HG03520 (cell line): ENCODE results near the gene FBXW8.

ENCODE experiments used
- ATAC-seq: cut with Tn5 transposase; IDR thresholded peaks from one replicate; pipeline ENCODE4 v1.9.1; 2021; ENCODE audit warnings: mild to moderate bottlenecking, moderate library complexity; ENCODE audit not compliant: unreplicated experiment

Gene FBXW8

DNA sequence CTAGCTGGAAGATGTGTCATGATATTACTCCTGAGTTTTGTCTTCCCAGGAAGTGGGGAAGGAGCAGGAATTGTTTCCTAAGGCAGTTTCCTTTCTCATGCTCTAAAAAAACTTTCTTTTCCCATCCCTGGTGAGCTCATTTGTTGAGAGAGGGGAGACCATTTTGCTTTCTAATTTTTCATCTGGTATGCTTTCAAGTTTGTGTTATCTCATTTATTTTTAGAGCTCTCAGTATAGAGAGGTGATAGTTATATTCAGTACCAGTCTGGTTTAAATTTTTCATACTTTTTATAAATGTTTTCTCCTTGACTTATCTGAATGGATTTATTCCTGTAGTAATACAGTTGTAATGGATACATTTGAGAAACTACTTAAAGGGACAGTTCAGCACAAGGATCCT is 79.6 kb downstream of the FBXW8 start:
- ATAC-seq: no peak

DNA sequence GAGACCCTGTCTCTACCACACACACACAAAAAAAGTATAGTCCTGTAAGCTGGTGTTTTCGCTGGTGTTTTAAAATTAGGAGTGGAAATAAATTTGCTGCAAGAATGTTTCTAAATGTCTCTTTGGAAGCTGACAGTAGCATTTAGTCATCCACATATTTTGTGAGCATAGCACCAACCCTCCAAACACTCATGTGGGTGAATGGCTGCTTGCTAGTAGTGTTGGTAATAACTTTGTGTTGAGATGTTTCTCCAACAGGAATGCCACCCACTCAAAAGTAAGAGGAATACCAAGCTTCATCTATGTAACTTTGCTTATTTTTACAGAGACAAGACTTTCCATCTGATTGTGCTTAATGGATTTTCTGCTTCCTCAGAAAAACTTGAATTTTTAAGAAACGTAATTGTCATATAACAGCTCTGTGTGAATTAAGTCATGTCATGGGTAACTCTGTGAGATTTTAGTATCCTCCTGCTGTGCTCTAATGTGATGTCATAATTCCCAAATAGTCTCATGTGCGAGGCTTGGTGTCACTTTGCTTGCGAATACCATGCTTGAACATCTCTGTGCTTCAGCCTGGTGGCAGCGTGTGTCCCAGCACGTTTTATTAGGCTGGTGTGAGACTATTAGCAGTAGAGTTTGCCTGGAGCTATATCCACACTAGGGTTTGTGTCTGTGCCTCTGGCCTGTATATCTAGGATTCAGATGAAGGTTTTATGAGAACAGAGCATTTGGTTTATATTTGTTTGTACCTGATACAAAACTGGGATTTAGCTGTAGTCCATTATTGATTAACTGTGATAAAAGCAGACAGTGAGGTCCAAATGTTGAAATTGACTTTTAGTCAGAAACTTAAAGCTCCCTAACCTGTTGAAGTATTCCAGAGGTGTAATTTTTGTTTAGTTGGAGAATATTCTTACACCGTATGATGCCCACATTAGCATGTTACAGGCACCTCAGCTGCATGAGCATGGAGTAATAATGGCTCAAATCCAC is 80.5 kb downstream of the FBXW8 start:
- no peak for ATAC-seq

DNA sequence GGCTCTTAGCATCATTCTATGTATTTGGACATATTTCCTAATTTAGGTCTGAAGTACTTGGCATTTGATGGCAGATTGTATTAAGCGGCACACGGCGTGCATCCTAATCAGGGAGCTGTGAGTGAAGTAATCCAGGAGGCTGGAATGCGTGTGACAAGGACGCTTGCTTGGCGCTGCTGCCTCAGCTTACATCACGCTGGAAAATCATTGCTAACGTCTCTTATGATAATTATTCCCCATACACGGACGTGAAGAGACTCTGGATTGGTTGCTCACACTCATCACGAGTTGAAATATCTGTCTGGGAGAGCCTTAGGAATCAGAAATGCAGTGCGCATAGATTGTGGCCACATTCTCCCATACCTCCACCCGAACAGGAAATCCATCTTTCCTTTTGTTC is 85.3 kb downstream of the FBXW8 start:
- no peak for ATAC-seq

DNA sequence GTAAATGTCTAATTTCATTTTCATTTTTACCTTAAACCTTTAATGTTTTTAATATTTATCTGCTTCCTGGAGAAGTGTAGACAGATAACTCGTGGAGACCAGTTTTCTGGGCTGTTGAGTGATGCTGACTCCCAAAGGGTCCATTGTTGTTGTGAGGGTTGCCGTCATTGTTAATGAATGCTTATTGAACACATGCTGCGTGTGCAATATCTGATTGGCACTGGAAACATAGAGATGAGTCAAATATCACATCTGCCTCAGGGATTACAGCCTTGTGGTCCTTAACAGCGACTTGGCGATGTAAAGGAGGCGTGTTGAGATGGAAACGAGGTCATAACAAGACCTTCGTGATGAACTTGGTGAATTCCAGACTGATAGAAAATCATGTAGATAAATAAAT is 85.9 kb downstream of the FBXW8 start:
- ATAC-seq: no peak

DNA sequence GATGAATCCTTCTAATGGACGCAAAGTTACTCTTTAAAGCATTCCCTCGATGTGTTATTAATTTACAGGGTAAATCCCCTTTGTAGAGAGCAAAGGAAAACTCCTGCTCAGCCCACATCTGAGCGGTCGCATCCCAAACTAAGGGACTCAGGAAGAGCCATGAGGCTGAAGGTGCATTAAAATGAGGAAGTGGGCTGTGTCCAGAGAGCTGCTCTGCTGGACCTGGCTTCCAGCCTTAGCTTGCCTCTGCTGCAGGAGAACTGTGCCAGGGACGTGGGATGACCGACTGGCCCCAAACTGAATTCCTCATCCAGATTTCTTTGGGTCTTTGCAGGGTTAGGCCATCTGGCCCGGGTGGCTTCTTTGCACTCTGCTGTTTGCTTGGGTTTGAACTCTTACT is 88.3 kb downstream of the FBXW8 start:
- no peak for ATAC-seq

DNA sequence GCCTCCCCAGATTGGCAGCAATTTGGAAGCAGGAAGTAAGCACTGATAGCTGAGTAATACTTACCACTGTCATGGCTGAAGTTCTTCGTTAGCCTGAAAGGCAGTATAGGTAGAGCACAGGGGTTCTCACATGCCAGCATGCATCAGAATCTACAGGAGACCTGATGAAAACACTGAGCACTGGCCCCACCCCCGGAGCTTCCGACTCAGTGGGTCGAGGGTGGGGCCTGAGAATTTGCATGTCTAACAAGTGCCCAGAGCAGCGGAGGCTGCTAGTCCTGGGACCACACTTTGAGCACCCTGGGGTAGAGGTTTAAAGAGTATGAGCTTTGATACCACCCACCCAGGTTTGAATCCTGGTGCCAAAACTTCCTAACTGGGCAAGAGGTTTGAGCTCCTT is 89.6 kb downstream of the FBXW8 start:
- no peak for ATAC-seq

DNA sequence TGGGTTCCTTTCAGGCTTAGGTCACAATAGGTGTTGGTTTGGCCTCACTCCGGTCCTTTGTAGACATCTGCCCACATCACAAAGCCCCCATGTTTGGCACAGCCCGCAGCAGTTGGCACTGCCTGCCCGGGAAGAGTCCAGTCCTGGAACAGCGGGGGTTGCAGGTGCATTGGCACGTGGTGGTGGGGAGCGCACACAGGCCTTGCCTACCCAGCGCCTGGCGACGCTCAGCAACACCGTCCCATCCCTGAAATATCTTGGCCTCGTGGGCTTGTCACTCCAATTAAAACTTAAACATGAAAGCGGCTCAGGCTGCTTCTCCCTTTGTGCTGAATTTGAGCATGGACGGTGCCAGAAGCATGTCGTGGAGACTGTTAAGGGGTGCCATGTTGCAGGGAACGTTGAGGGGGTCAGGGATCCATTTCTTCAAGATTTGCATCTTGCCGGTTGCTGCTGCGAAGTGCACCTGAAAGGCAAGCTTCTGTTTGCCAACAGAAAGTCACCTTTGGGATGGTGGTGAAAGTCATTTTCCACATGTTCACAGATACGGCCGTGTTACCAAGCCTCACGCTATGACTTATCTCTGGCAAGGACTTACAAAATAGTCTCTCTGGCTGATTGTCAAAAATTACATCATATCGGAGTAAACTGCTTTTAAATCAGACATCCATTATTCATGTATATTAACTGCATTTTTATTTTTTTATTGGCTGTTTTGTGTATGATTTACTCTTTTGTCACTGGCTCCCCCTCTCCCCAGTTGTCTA is 91.5 kb downstream of the FBXW8 start:
- no peak for ATAC-seq

DNA sequence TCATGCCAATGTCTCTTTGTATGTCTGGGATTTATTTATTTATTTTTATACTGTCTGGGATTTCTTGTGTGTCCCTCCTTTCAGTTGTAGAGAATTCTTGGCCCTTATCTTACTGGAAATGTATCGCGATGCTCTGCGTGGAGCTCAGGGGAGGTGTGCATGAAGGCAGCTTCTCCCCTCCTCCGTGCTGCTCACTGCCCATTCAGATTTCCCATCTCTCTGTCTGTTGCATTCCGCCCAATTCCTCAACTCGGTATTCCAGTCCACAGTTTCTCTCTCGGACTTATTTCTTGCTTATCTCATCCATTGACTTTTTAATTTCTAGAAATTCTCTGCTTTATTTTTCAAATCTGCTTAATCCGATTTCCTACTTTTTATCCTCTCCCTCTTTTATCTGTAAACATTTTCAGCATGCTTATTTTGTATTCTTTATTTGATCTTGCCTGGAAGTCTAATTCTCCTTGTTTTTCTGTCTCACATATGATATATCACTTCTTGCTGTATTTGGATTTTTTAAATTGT is 93.2 kb downstream of the FBXW8 start:
- ATAC-seq: no peak

DNA sequence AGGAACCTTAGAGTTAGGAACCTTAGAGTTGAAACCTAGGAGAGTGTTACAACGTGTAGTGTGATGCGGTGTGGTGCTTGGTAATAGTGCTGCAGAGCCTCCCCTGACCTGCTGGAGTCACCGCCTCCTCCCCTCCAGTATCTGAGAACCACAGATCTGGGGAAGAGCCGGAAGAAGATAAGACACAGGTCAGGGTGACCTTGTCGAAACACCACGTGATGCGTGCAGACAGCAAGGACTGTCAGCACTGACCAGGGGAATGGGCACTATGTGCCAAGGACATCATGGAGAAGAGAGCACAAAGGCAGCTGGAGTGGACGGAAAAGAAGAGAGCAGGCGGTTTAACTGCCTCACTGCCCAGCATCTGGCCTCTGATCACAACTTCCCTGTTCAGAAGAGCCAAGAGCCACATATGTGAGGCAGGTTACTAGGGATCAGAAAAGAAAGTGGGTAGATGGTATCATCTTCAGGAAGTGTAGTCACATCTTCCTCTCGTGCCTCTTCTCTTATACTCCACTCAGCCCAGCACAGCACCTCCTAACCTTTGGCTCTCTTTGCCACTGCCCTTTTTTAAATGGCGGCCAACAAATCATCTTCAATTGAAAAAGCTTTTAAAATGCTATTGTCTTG is 94.8 kb downstream of the FBXW8 start:
- ATAC-seq: no peak

DNA sequence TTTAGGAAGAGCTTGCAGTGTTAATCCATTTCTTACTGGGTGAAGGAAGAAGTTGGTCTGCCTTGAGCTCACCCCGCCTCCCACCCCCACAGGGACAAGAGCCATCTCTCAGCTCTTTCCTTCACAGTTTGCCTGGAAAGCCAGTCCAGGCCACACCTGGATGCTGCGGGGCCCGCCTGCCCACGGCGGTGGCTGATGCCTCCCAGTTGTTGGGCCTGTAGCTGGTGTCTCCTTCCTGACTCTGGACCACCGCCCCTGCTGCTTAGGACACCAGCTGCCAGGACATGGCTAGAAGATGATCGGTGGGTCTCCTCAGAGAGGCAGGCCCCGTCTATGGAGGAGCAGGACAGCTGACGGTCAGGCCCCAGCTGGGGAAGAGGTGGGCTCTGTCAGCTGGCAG is 95.6 kb downstream of the FBXW8 start:
- no peak for ATAC-seq

DNA sequence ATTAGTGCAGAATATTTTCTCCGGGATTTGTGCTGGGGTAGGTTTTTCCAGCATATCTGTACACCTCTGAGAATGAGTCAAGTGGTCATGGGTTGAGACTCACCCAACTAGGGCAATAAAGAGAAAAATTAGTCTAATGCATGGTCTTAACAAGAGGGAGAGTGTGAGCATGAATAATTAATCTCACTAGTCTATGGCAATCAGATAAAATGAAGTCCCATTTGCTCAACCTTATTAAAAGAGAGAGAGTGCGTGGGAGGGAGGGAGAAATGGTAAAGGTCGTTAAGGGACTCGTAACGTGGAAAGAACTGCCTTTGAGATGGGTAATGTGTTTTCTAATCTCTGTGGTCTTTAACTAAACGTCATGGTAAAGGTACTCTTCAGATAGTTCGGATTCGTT is 96.8 kb downstream of the FBXW8 start:
- ATAC-seq: no peak

DNA sequence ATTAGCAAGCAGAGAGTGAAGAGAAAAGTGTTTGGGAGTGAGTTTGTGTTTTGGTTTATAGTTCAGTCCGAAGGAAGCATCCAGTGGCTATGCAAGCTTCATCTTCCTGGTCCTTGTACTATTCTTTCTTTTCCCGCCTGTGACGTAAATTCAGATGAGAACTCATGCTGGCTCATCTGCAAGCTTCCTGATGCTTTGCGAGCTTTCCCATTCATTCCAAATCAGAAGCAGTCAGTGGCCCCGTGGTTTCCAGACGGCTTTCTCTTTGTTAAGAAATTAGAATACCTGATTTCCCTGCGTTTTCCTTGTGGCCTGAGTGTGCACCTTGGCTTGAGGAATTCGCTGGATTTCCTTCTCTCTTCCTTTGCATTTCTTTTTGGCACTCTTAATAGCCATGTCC is 99.0 kb downstream of the FBXW8 start:
- no peak for ATAC-seq

DNA sequence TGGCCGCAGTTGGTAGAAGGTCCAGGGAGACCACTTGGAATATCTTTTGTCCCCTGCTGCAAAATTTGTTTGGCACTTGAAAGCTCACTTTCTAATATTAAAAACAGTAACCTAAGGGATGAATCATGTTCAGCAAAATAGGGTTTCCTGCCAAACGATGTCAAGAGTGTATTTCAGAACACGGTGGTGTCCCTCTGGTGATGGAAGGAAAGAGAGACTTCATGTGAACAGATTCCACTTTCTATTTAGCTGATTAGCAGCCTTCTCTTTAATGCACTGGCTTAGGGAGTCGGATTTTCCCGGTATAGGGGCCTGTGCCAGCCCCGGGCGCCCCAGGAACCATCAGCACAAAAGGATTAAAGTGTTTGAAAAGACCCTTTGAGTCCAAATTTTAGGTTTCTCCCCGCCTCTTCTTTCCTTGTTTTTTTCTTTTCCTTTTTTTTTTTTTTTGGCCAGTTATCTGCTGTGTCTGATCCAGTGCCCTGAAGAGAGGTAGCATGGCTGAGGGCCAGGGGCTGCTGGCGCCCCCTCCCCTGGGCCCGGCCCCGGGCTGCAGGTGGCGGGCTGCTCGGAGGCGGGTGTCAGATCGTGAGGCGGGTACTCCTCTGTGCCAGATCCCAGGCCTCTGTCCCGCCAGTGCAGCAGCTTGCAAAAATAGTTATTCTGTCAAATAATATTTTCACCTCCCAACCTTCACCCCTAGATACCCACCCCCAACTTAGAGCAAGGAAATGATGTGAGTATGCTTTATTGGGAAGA is 100.1 kb downstream of the FBXW8 start:
- ATAC-seq: no peak

DNA sequence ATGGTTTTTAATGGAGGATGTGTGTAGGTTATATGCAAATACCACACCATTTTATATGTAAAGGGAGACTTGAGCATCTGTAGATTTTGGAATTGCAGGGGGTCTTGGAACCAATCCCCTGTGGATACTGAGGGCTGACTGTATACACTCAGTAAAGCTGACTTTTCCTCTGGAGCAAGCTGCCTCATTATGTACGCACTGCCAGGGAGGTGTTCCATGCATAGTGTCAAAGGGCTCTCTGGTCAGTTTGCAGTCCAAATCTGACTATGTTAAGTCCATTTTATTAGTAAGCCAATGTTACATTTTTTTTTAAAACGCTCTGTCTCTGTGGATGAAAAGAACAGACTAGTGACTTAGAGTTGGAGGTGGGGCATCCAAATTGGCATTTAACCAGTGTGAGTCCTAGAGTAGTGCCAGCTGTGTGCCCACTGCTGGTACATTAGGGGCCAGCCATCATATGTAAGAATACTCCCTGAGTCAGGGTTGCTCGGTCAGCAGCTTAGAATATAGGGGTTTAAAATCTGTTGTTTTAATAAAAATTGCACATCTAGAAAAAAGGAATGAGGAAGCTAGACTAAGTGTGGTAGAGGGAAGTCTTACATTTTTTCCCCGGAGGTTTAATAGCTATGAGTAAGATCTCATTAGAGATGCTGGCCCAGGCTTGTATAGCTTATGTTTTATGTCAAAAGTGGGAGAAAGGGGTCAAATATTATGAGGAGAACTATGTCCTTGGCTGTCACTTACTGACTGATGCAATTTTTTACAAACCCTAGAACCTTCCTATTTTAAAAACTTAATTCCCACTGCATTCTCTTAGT is 101.4 kb downstream of the FBXW8 start:
- ATAC-seq: no peak

DNA sequence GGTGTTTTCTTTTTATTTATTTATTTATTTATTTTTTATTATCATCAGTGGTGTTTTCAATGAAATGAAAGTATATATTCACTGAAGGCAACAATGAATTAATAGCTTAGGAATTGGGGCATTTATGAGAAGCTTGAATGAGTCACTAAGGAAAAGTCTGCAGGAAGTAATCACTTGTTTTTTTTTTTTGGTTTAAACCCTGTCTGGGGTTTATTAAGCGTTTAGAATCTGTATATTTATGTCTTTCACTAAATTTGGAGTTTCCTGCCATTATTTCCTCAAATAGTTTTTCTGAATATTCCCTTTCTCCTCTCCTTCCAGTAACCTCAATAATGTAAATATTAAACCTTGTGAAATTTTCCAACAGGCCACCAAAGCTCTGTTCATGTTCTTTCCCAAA is 103.0 kb downstream of the FBXW8 start:
- ATAC-seq: no peak

DNA sequence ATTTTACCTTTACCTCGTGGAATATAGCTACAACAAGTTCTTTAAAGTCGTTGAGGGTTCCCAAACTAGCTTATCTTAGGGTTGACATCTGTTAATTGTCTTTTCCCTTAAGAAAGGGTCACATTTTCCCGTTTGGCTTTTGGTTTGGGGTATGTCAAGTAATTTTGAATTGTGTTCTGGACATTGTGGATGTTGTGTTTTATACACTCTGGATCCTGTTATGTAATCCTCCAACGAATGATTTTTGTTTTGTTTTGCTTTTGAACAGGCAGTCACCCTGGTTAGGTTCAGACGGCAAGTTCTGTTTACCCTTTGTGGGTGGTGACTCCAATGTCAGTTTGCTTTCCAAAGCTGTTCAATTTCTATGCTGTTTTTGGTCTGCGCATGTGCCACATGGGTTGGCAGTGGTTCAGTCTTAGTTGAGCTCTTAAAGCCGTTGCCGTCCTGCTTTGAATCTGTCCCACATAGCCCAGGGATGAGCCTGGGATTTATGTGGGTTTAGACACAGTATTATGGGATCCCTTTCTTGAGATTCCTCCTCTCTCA is 103.7 kb downstream of the FBXW8 start:
- no peak for ATAC-seq

DNA sequence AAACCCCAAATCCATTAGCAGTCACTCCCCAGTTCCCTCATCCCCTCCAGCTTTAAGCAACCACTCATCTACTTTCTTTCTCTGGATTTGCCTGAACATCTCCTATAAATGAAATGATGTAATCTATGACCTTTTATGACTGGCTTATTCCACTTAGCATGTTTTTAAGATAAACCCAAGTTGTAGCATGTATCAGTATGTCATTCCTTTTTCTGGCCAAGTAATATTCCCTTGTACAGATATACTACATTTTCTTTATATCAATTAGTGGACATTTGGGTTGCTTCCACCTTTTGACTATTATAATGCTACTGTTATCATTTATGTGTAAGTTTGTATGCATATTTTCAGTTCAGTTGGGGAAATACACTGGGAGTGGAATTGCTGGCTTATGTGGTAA is 105.1 kb downstream of the FBXW8 start:
- no peak for ATAC-seq

DNA sequence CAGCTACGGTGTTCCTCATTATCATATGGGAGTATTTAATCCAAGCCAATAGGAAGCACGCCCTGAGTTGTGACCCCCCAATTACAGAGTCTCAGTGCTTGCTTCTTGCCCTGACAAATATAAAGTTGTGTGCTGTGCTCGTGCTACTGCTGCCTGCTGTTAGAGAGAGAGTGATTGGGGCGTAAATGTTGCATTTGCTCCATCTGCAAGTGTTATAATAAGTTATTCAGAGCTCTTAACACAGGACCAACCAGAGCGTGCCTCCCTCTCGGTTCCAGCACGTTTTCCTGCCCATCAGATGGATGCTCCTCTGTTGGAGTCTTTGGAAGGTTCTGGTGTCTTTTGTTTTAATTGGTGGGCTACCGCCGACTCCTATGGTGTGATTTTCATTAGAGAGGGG is 107.1 kb downstream of the FBXW8 start:
- no peak for ATAC-seq

DNA sequence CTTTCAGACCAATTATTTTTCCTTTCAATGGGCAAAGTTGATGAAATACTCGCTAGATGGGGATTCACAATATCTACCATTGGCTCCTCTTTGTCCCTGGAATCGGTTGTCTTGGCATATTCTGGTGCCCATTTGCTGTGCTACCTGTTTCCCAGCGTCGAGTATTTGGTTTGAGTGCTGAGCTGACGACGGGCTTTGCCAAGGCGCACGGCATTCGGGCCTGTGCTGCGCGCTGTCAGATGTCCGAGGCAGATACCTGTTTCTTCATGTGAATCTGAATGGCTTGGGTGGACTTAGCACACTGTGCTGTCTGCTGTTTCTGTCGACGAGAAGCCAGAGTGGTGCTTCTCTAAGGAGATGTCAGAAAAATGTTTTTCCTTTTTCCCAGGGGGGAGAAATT is 107.5 kb downstream of the FBXW8 start:
- no peak for ATAC-seq

DNA sequence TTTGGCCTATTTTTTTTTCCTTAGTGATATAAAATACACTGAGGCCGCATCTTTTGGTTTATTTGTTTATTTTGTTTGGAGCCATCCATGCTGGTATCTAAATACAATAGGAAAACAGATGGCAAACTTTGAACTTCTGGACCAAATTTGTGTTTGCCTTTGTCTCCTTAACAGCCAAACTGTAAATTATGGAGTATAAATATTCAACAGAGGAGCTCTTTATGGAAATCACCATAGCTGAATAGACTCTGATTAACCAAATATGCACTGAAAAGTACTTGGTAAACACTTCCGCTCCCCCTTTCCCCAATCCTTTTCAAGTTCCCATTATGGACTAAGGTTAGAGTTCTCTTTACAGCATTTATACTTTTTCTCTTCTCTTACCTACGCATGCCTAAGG is 107.9 kb downstream of the FBXW8 start:
- ATAC-seq: no peak
